Measurements from ENCODE around the gene MAD1L1.

Gene MAD1L1

DNA sequence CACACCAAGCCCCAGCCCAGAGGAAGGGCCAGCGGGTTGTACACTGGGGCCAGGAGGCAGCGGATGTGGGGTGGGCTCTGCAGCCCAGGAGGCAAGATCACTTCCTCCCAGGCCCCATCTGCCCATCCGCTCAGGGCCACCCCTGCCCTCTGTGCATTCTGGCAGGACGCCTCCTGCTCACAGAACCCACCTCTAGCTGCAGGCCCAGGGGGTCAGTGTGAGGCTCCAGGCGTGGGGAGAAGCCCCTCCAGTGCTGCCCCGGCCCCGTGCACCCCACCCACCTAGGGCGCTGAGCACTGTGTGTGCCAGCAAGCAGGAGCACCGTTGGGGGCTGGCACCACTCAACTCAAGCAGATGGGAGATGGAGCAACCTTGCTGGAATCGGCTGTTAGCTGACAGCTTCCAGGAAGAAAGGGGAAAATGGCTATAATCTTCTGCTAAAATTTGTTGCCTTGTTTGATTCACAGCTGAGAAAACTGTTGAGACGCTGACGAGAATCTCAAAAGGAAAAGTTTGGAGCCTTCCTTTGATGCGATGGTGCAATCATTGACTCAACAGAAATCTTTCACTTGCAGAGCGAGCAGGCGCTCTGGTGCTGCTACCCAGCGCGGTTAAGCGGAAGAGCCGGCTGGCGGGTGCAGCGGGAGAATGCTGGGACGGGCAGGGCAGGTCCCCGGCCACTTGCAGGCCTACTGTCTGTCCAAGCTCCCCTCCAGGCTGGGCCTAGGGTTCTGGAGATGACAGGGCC lies 286.5 kb downstream of the MAD1L1 start:
- no peak for DNase-seq (ENCODE audit: low spot score)
- FAIRE-seq = peak; percentile 67

DNA sequence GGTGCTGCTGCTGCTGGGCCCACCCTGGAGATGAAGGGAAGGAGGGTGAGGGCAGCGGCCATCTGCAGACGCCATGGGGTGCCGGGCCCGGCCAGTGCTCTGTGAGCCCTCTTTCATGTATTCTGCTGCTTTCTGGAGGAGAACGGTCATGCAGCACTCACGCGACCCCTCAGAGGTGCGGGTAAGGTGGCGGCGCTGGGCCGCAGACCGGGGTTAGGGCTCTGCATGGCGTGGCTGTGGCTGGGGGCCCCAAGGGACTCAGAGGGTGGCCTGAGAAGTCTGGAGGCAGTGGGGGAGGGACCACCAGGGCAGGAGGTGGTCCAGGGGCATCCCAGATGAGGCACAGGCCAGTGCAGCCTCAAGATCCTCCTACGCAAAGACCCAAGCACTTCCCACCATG lies 287.2 kb downstream of the MAD1L1 start:
- FAIRE-seq (peak; percentile 42), DNase-seq (ENCODE audit: low spot score) (no peak)

DNA sequence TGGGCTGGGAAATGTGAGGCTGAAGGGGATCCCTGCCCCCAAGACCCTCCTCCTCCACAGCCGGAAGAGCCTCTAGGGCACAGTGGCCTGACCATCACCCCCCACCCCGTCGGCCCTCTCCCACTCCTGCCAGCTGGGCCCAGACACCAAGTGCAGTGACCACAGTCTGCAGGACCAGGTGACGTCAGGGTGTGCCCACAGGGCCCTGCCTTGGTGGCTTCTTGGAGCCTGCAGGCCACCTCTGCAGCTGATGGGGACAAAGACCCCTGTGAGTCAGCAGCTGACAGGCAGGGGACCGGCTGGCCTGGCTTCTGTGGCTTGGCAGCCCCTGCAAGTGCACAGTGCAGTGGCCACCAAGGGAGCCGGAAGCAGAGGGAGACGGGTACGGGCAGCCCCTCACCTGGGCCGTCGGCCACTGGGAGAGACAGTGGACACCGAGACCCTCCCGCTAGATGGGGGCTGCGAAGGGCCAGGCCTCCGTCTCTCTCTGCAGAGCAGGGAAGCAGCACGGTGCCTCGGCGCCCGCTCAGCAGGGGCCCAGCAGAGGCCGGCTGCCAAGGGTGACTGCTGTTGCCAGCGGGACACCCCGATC lies 288.0 kb downstream of the MAD1L1 start:
- FAIRE-seq (peak; percentile 69), DNase-seq (ENCODE audit: low spot score) (no peak)

DNA sequence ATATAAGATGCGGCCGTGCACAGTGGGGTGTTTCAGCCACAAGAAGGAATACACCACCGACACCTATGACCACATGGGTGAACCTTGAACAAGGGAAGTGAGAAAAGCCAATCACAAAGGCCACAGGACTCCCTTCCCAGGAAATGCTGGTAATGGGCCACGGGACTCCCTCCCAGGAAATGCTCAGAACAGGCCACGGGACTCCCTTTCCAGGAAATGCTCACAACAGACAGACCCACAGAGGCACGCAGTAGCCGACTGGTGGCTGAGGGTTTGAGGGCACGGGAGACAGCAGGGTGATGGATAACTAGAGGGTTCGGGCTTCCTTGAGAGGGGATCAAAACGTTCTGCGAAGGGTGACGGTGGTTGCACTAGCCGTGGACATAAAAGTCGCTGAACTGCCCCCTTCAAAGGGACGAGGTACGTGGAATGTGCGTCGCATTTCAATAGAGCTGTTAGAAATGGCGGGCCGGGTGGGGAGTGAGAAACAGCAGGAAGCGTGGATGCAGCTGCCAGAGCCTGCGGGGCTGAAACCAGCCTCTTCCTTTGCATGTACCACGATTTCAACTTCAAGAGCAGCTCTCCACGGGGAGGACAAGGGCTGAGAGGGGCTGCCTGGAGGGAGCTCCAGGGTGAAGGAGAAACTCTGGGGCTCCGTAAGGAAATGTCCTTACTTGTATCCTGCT lies 288.7 kb downstream of the MAD1L1 start:
- DNase-seq (ENCODE audit: low spot score) (no peak), FAIRE-seq (peak; percentile 9)

DNA sequence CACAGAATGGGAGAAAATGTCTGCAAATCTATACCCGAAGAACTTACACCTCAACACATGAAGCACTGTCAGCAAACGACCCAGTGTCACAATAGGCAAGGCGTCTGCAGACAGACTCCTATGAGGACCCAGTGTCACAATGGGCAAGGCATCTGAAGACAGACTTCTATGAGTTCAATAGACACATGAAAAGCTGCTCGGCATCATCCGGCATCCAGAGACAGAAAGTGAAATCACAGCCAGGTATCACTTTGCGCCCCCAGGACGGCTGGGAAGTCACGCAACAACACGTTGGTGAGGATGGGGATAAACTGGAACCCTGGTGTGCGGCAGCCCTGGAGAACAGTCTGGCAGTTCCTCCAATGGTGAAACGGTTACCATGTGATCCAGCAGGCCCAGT lies 289.4 kb downstream of the MAD1L1 start:
- no peak for DNase-seq (ENCODE audit: low spot score)
- no peak for FAIRE-seq

DNA sequence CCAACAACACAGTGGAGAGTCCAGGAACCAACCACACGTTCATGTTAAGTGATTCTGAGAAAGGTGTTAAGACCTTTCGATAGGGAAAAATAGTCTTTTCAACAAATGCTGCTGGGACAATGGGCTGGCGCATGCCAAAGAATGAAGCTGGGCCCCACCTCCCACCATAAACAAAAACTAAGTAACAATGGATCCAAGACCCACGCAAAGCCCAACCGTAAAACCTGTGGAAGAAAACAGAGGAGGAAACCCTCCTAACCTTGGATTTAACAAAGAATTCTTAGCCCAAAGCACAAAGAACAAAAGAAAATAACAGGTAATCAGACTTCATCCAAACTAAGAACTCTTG lies 289.8 kb downstream of the MAD1L1 start:
- FAIRE-seq (no peak), DNase-seq (ENCODE audit: low spot score) (no peak)

DNA sequence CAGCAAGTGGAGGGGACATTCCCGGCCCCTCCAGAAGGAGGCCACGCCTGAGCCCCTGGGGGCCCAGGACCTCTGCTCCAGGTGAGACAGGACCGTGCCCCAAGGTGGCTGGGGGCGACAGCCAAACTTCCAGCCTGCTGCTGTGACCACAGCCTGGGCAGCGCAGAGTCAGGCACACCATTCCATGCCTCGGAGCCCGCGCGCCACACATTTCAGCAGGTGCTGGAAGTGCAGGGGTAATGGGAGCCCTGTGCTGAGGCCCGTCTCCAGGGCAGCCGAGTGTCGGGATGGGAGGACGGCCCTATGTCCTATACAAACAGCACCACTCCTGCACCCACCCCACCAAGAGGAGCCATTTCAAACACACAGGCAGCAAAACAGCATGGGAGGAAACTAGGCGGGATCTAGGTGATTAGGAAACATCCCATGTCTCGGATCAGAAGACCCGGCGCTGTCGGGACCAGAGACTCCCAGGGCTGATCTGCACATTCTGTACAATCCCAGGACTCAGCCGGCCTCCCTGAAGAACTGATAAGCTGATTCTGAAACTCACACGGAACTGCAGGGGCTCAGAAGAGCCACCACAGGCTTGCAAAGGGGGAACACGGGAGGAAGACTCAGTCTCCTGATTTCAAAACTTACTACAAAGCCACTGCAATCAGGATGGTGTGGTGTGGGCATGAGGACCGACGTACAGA lies 290.4 kb downstream of the MAD1L1 start:
- DNase-seq (ENCODE audit: low spot score) (no peak), FAIRE-seq (no peak)

DNA sequence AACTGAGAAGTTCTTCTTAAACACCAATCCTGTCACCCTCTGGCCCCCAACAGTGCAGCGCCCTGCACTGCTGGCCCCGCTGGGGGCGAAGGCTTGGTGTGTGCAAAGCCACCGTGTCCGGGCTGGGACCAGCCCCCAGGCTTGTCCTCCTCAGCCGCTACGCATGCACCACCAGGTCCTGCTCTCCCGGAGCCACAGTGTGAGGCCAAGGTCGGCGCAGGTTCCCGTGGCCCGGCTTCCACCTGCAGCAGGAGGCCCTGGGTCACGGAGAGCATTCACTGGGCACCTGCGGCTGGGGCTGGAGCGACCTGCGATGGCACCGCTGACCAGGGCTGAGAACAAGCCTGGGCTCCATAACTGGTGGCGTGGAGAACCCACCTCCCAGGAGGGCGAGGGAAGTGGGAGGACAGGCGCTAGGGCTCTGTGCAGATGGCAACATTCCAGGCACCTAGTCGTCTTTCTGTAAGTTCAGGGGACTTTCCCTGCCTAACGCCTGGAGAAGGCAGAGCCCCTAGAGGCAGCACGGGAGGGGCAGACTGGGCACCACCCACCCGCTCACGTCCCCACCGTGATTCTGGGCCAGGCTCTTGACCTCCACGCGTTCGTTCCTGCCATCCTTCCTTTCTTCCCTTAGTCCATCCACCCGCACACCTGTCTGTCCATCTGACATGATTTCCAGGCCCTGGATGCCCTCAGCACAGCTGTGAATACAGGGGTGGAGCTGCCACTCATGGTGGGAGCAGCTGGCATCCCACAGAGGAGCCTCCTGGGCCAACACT lies 291.1 kb downstream of the MAD1L1 start:
- FAIRE-seq (peak; percentile 93), DNase-seq (ENCODE audit: low spot score) (no peak)

DNA sequence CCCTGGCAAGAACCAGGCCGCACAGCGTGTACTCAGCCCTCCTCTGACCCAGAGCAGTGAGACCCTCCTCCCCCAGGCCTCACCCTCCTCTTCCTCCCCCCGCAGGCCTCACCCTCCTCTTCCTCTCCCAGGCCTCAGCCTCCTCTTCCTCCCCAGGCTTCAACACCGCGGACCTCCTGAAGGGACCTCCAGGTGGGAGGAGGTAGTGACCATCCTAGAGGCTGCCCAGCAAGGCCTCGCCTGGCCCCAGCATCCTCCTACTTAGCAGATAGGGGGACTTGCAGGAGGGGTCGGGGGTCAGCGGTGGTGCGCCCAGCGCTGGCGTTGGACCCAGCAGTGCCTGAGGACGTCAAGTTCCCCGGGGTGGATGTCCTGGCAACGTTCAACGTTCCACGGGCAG lies 291.9 kb downstream of the MAD1L1 start:
- DNase-seq (ENCODE audit: low spot score) (peak; percentile 63), FAIRE-seq (no peak)

DNA sequence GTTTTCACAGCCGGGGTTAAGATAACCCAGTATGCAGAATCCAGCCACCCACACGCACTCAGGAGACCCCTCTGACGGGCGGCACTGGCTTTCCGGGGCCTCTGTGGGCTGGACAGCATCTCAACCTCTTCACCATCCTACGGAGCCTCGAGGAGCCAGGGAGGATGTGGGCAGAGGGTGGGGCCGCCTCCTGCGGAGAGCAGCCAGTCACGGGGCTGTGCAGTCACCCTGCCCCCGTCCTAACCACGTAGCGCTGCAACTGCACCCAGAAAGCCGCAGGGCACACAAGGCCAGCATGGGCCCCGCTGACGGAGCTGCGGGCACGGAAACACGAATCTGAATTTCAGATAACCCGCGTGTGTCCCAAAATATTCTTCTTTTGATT lies 292.4 kb downstream of the MAD1L1 start:
- no peak for FAIRE-seq
- peak; percentile 99 for DNase-seq (ENCODE audit: low spot score)

DNA sequence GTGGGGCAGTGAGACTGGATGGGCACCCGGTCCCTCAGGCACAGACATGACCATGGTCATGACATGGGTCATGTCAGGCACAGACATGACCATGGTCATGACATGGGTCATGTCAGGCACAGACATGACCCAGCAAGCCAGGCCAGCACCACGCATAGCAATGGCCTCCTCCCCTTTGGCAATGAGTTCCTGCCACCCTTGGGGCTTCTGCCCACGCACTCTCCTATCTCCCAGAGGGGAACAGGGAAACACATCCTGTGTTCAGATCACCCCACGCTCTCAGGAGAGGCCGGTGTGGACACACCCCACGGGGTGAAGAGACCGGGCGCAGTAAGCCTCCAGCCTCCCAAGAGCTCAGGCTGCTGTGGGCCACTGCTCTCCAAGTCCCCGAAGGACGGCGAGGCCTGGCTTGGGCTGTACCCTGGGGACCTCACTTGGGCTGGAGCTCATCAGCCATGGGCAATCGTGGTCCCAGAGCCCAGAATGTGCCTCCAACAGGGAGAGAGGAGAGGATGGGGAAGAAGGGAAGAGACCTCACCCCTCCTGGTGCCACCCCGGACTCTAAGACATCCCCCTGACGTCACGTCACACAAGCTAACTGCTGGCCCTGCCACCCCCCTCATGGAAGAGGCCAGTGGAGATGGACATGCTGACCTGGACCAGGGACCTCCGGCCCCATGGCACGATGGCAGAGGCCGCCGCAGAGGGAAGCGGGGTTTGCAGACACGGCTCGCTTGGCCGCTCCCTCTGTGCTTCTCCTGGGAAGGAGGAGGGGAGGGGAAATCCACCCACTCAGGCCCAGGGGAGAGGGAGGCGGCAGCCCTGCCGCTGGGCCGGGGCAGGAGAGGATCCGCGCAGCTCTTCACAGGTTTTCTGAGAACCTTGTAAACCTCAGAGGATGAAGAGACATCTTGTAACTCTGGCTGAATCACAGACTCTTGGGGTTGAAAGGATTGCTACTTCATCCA lies 293.0 kb downstream of the MAD1L1 start:
- peak; percentile 99 for FAIRE-seq

DNA sequence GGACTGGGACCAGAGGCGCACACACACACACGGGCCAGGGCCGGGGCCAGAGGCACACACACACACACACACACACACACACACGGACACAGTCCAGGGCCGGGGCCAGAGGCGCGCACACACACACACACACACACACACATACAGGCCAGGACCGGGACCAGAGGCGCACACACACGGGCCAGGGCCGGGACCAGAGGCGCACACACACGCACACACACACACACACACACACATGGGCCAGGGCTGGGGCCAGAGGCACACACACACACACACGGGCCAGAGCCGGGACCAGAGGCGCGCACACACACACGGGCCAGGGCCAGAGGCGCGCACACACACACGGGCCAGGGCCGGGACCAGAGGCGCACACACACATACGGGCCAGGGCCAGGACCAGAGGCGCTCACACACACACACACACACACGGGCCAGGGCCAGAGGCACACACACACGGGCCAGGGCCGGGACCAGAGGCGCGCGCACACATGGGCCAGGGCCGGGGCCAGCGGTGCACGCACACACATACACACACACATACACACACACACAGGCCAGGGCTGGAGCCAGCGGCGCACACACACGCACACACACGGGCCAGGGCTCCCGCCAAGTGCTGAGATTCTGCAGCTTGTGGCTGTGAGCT lies 293.8 kb downstream of the MAD1L1 start:
- DNase-seq (ENCODE audit: low spot score) = no peak
- no peak for FAIRE-seq

More for the DNA sequence above, 293.0 kb downstream of the MAD1L1 start:
- DNase-seq (ENCODE audit: low spot score) = peak; percentile 62

DNA sequence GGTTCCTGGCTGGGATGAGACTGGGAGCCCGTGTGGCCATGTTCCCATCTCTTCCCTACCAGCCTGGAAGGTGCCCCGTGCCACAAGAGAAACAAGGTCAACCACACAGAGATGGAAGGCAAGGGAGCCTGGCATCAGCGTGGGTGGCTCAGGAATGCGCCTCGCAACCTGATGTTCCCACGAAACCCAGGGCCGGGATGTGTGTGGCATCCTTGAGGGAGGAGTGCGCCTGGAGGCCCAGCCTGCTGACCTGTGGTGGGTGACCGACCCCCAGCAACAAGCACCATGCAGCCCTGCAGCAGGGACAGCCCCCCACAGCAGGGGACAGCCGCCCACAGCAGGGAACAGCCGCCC lies 295.5 kb downstream of the MAD1L1 start:
- DNase-seq (ENCODE audit: low spot score) (no peak), FAIRE-seq (peak; percentile 88)

DNA sequence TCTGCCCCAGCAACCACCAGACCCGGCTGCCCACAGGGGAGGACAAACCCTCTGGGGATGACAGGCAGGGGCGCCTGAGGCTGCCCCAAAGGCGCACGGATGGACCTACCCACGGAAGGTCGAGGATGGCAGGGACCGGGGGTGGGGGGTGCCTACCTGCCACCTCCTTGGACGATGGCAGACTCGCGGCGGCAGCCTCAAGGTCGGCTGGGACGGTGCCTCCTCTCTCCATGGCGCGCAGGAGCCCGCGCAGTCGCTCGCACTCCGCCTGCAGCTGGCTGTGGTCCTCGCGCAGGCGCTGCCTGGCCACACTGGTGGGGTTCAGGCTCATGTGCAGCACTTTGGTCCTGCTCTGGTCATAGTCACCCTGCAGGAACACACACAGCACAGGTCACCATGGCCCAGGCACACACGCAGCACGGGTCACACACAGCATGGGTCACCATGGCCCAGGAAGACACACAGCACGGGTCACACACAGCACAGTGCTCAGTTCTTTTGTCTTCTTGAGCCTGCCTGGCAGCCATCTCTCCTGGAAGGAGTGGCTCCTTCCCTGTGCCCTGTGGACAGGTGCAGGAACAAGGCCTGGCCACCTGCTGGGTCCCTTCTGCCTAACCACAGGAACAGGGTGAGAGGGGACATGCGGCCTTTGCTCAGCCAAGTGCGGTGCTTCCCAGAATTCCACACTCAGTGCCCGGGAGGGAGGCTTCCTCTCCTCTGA lies 296.1 kb downstream of the MAD1L1 start:
- peak; percentile 96 for FAIRE-seq
- no peak for DNase-seq (ENCODE audit: low spot score)

DNA sequence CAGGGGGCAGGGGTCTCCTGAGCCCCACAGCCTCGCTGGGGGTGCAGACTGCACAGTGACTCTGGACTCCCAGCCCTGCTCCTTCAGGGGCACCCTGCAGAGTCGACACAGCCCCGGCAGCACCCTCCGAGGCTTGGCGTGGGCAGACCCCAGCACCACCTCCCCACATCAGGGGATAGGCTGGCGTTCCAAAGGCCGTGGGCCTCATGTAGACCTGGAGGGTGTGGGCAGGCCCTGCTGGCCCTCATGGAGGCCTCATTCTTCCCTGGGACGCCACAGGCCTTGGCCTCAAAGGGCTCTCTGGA lies 296.8 kb downstream of the MAD1L1 start:
- no peak for FAIRE-seq
- no peak for DNase-seq (ENCODE audit: low spot score)

DNA sequence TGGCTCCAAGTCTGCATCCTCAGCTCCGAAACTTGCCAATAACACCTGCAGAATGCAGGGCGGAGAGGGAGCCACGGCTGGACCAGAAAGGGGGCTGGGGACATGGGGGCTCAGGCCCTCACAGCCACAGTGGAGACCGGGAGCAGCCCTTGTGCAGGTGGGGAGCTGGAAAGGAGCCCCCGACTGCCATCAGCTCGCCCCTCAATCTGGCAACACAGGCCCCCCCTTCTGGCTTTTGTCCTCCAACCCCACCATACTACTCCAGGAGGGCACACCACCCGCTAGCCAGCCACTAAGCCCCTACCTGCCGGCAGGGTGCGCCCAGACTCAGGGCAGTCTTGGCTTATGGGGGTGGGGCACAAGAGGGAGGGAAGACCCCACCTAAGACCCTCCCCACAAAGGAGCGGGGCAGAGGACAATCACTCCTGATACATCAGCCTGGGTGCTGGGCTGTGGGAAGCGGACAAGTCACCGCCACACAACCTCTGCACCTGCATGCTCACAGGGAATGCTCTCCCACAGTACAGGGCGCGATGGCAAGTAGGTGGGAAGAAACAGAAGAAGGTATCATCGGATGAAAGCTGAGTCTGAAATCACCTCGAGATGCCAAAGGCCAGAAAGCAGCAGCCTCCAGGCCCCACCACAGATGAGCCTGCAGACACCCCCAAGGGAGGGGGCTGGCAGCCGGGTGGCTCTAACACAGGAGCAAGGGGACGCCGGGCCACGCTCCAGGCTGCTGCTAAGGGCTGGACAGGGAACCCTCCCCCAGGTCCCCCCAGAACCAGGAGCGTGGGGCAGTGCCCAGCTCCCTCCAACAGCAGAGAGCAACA lies 297.4 kb downstream of the MAD1L1 start:
- DNase-seq (ENCODE audit: low spot score) = no peak
- FAIRE-seq = peak; percentile 92

DNA sequence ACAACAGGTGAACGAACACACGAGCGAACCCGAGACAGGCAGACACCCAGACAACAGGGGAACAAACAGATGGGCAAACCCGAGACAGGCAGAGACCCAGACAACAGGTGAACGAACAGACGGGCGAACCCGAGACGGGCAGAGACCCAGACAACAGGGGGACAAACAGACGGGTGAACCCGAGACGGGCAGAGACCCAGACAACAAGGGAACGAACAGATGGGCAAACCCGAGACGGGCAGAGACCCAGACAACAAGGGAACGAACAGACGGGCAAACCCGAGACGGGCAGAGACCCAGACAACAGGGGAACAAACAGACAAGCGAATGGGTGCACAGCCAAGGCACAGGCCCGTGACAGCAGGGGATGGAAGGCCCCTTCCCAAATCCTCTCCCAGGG lies 298.0 kb downstream of the MAD1L1 start:
- FAIRE-seq (peak; percentile 97), DNase-seq (ENCODE audit: low spot score) (no peak)

DNA sequence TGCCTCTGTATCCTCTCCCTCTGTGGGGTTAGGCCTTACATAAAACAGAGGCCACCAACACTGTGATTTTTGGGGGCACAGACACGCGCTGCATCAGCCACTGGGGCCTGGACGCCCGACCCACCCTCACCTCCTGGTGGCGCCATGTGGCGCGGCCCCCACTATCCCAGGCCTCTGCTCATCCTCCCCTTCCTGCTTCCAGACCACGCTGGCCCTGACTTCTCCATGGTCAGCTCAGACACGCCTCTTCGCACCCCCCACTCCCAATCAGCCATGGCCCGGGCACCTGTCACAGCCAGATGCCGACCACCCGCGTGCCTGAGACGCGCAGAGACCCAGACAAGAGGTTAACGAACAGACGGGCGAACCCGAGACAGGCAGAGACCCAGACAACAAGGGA lies 298.7 kb downstream of the MAD1L1 start:
- DNase-seq (ENCODE audit: low spot score) = no peak
- FAIRE-seq = peak; percentile 83

Data from urothelium cell line (cell line).